ENCODE results near the gene BCAR3.

The BCAR3 gene

DNA sequence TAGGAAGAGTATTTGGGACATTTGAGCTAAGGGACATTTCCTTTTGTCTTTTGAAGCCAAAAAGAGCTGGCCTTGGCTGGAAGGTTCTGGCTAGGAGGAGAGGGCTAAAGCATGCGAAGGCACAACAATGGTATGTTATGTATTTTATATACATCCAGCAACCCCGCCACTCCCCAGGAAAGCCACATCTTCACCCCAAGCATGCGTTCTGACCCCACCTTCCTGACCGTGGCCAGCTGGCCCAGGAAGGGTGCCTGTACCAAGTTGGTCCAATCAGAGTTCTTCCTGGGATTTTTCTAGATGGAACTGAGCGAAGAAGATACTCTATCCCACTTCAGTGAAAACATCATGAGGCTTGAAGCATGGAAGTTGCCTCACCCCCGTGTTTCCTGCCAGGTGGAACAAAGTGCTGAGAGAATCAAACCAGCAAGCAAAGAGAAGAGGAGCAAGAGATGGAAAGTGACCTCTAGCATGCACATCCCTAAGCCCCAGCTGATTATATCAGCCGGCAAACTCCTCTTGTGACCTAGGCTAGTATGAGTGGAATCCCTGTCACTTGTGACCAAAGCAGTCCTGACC is 82.7 kb downstream of the BCAR3 start:
- TF ChIP-seq, protein P1, sequence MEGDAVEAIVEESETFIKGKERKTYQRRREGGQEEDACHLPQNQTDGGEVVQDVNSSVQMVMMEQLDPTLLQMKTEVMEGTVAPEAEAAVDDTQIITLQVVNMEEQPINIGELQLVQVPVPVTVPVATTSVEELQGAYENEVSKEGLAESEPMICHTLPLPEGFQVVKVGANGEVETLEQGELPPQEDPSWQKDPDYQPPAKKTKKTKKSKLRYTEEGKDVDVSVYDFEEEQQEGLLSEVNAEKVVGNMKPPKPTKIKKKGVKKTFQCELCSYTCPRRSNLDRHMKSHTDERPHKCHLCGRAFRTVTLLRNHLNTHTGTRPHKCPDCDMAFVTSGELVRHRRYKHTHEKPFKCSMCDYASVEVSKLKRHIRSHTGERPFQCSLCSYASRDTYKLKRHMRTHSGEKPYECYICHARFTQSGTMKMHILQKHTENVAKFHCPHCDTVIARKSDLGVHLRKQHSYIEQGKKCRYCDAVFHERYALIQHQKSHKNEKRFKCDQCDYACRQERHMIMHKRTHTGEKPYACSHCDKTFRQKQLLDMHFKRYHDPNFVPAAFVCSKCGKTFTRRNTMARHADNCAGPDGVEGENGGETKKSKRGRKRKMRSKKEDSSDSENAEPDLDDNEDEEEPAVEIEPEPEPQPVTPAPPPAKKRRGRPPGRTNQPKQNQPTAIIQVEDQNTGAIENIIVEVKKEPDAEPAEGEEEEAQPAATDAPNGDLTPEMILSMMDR (IDR thresholded peaks at IDR 0.05; ENCODE audit: poor library complexity, severe bottlenecking), result no peak
- Histone ChIP-seq H3K4me1 (ENCODE audit: insufficient read depth, poor library complexity, severe bottlenecking) (peaks cover 79% of the 10 kb centered on the region), H3K9me3 (ENCODE audit: severe bottlenecking) (no peaks in the 10 kb centered on the region), H3K36me3 (ENCODE audit: low read depth) (peaks cover 39% of the 10 kb centered on the region), H3K27me3 (ENCODE audit: insufficient read depth, poor library complexity, severe bottlenecking) (no peaks in the 10 kb centered on the region), H3K4me3 (ENCODE audit: severe bottlenecking) (no peak overlapping the region), H3K27ac (ENCODE audit: poor library complexity, severe bottlenecking) (peak overlapping the region; percentile 76)
- no peak for ATAC-seq (ENCODE audit: low read depth)
- no peak for DNase-seq (ENCODE audit: low spot score)

DNA sequence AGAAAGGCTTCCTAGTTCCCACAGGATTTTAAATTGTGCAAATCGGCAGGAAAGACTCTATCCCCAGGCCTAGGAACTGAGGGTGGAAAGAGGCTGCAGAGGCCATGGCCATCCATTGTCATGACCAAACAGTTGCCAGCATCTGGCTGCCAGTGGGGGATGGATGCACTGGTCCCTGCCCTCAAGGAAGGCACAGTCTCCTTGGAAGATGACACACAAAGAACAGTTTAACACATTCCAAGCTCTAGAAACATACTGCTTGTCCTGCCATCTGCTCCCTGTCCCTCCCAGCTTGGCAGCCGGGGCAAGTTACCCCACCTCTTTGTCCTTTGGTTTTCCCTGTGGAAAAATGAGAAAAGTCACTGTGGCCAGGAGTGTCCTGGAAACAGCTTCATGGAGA is 83.2 kb downstream of the BCAR3 start:
- H3K36me3 ChIP-seq (ENCODE audit: low read depth), result peaks cover 38% of the 10 kb centered on the region
- H3K27ac ChIP-seq (ENCODE audit: poor library complexity, severe bottlenecking), result peak overlapping the region; percentile 76
- no peak for DNase-seq (ENCODE audit: low spot score)

DNA sequence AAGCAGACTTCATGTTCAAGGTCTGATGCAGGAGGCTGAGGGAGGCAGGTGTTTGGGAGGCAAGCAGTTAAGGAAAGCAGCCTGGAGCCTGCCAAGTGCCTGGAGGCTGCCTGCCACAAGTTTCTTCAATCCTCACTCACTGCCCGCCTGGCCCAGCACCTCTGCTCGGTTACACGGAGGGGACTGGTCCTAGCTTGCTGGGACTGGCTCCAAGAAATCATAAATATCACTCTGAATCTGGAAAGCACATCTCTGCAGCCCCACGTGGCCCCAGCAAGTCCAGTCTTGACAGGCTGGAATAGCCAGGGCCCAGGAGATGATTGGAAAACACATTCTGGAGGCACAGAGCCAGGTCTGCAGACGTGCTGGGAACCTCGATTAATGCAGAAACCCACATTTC is 83.9 kb downstream of the BCAR3 start:
- Histone ChIP-seq H3K36me3 (ENCODE audit: low read depth) (peaks cover 36% of the 10 kb centered on the region), H3K9me3 (ENCODE audit: severe bottlenecking) (no peaks in the 10 kb centered on the region), H3K27ac (ENCODE audit: poor library complexity, severe bottlenecking) (peak overlapping the region; percentile 76), H3K27me3 (ENCODE audit: insufficient read depth, poor library complexity, severe bottlenecking) (no peaks in the 10 kb centered on the region), H3K4me3 (ENCODE audit: severe bottlenecking) (no peak overlapping the region), H3K4me1 (ENCODE audit: insufficient read depth, poor library complexity, severe bottlenecking) (peaks cover 90% of the 10 kb centered on the region)
- ATAC-seq (ENCODE audit: low read depth) (peak; percentile 66), DNase-seq (ENCODE audit: low spot score) (no peak)
- TF ChIP-seq, protein P1 (IDR thresholded peaks at IDR 0.05; ENCODE audit: poor library complexity, severe bottlenecking), result no peak

More for the DNA sequence above, 83.2 kb downstream of the BCAR3 start:
- no peaks in the 10 kb centered on the region for H3K9me3 ChIP-seq (ENCODE audit: severe bottlenecking)
- ATAC-seq (ENCODE audit: low read depth), result no peak
- TF ChIP-seq, protein P1 (IDR thresholded peaks at IDR 0.05; ENCODE audit: poor library complexity, severe bottlenecking), result no peak
- H3K4me1 ChIP-seq (ENCODE audit: insufficient read depth, poor library complexity, severe bottlenecking), result peaks cover 84% of the 10 kb centered on the region
- H3K4me3 ChIP-seq (ENCODE audit: severe bottlenecking), result no peak overlapping the region
- H3K27me3 ChIP-seq (ENCODE audit: insufficient read depth, poor library complexity, severe bottlenecking), result no peaks in the 10 kb centered on the region

DNA sequence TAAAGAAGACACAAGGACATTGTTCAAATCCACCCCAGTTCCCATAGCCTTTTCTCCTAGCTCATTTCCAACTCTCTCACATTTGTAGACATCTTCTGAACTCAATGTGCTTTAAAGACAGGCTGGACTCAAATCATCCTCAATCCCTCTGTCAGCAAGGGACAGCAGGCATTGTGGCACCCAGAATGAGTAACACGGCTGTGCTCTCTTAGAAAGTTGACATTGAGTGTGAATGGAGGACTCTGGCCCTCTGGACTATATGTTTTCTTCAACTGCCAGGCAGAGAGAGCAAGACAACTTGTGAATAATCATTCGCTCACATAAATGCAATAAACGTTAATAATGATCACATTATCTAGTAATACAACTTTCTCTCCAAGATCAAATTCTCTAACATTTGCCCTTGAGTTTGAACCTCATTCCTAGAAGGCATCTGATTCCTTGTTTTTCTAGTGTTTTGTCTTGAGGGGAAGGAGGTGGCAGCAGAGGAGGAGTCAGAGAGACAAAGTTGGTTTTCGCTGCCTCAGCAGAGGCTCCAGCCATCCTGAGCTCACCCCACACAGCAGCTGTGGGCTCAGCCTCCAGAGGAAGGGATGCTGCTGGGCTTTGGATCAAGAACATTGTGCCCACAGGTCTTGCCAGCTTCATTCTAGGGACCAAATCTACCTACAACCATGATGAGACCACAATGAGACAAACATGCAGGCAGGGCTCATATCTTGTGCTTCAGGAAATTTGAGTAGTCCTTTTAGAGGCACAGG is 85.1 kb downstream of the BCAR3 start:
- H3K9me3 ChIP-seq (ENCODE audit: severe bottlenecking), result no peaks in the 10 kb centered on the region
- no peak for ATAC-seq (ENCODE audit: low read depth)
- TF ChIP-seq, protein P1 (IDR thresholded peaks at IDR 0.05; ENCODE audit: poor library complexity, severe bottlenecking), result no peak
- peaks cover 40% of the 10 kb centered on the region for H3K36me3 ChIP-seq (ENCODE audit: low read depth)
- H3K4me3 ChIP-seq (ENCODE audit: severe bottlenecking), result no peak overlapping the region
- no peak for DNase-seq (ENCODE audit: low spot score)
- H3K4me1 ChIP-seq (ENCODE audit: insufficient read depth, poor library complexity, severe bottlenecking), result peaks cover 94% of the 10 kb centered on the region
- peak overlapping the region; percentile 76 for H3K27ac ChIP-seq (ENCODE audit: poor library complexity, severe bottlenecking)
- no peaks in the 10 kb centered on the region for H3K27me3 ChIP-seq (ENCODE audit: insufficient read depth, poor library complexity, severe bottlenecking)

DNA sequence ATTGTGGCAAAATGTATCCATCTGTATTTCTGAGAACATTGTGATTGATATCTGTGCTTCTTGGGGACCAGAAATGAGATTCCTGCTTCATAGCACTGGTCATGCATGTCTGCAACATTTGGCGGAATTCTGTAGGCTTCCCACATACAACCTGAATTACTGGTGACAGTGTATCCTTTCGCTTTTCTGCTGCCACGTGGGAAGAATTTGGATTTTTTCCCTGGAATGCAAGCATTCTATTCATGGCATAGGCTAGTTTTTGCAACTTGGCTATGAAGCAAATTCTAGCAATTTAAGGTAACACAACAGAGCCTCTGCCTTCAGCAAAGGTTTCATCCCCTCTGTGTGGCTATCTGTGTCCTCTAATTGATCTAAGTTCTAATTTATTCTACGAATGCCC is 85.9 kb downstream of the BCAR3 start:
- Histone ChIP-seq H3K27me3 (ENCODE audit: insufficient read depth, poor library complexity, severe bottlenecking) (no peaks in the 10 kb centered on the region), H3K9me3 (ENCODE audit: severe bottlenecking) (no peaks in the 10 kb centered on the region), H3K4me1 (ENCODE audit: insufficient read depth, poor library complexity, severe bottlenecking) (peaks cover 90% of the 10 kb centered on the region), H3K27ac (ENCODE audit: poor library complexity, severe bottlenecking) (peak overlapping the region; percentile 76), H3K36me3 (ENCODE audit: low read depth) (peaks cover 41% of the 10 kb centered on the region), H3K4me3 (ENCODE audit: severe bottlenecking) (no peak overlapping the region)
- TF ChIP-seq, protein P1 (IDR thresholded peaks at IDR 0.05; ENCODE audit: poor library complexity, severe bottlenecking), result no peak
- DNase-seq (ENCODE audit: low spot score) (no peak), ATAC-seq (ENCODE audit: low read depth) (no peak)

Data from RWPE2 (cell line).